Psoas muscle (tissue), 8 donors: ENCODE data around the gene DNAH9. TPM values are rescaled to one million over a fixed set of nuclear protein-coding genes. Genes with fewer than 3 reads are reported as not detected.

Experiments
- ATAC-seq, 4 donors: fragments of 200-7000 bp; cut with Tn5 transposase; one replicate each; pipeline ENCODE4 v1.9.1; 2020; ENCODE audit warnings: moderate library complexity in 3 of 4, mild to moderate bottlenecking in 2 of 4
- DNase-seq, 2 donors: peaks; one replicate each; pipeline ENCODE4 v3.0.0-alpha.2; 2020
- H3K27ac ChIP-seq: fragments of 200-600 bp; one replicate; pipeline ENCODE4 v1.8.0; 2022
- H3K27me3 ChIP-seq, 3 donors: fragments of 200-600 bp in 1 of 3; one replicate each; pipeline versions ENCODE4 v1.6.1 to v1.8.0; 2013 to 2022; ENCODE audit warnings: low read length in 2 of 3, mild to moderate bottlenecking in 2 of 3, moderate library complexity in 1 of 3; ENCODE audit not compliant: insufficient read depth in 3 of 3
- H3K36me3 ChIP-seq, 2 donors: fragments of 200-600 bp in 1 of 2; one replicate each; pipeline versions ENCODE4 v1.6.1 to v1.8.0; 2013 to 2022; ENCODE audit warnings: low read depth in 1 of 2, mild to moderate bottlenecking in 1 of 2, moderate library complexity in 1 of 2; ENCODE audit not compliant: insufficient read depth in 1 of 2
- H3K4me1 ChIP-seq: fragments of 200-600 bp; one replicate; pipeline ENCODE4 v1.8.0; 2022
- H3K4me3 ChIP-seq: fragments of 200-600 bp; one replicate; pipeline ENCODE4 v1.8.0; 2022; ENCODE audit warnings: mild to moderate bottlenecking
- H3K9me3 ChIP-seq: fragments of 200-600 bp; one replicate; pipeline ENCODE4 v1.8.0; 2022
- WGBS, 3 donors: extraction: QIAGEN DNeasy Blood & Tissue Kit; methylation state at CpG; one replicate each; pipeline versions ENCODE4 v1.1.6 to v1.1.7; 2013; 5-methylcytosine and 5-hydroxymethylcytosine counted together
- intact Hi-C, 2 donors: fragments of 100-400 bp; cut with DNase I; formaldehyde crosslinking; loops; one replicate each; pipeline versions ENCODE4 v1.11.0 to v1.14.2; 2022
- polyA plus RNA-seq, 3 donors: library from polyadenylated mRNA; stranded (reverse); fragments of 200-250 nt; gene quantifications; one replicate each; pipeline ENCODE4 v1.2.3, GENCODE V29; 2013
- total RNA-seq, 4 donors: library from RNA; stranded (reverse); fragmentation: NEBNext Ultra II Directional in 2 of 4; extraction: Animal tissue kit (Norgen Biotek cat#: 25700) in 2 of 4; gene quantifications; one replicate each; pipeline versions ENCODE4 v1.2.1 to v1.2.4, GENCODE V29; 2021 to 2023
- TF ChIP-seq, protein P1 (sequence below): fragments of 200-600 bp; IDR thresholded peaks from one replicate; pipeline ENCODE4 v1.8.0; 2022; ENCODE audit warnings: antibody characterized with exemption
- donor health status: healthy with polysubstance abuse.
- donor health status: DM: no; HTN: no; CAD: no; lungs with moderate emphysema.
- donor health status: Bipolar disorder and iron deficiency.
- donor health status: healthy.
- donor health status: DM: yes; HTN: yes; CAD: no.
- donor health status: DM: no; HTN: no; CAD: no.
- donor health status: DM: no; HTN: no; CAD: no.
- donor health status: DM: yes; HTN: yes; CAD: no.

DNAH9 gene
- total and polyA plus RNA-seq, 7 donors: 0.01 to 0.05 TPM; not detected in 5

GRCh38 chr17:11705111-11705510 is 106.8 kb downstream of the DNAH9 start:
- WGBS, 3 donors: 28 to 34% (median 32%) methylated on average over 3 of the region's 3 CpGs

GRCh38 chr17:11707586-11707985 is 109.3 kb downstream of the DNAH9 start:
- intact Hi-C loops: no loop called here
- Histone ChIP-seq H3K36me3 (no peaks in the 10 kb centered on the region), H3K9me3 (no peaks in the 10 kb centered on the region), H3K4me3 (no peak overlapping the region), H3K27me3 (no peaks in the 10 kb centered on the region), H3K27ac (no peak overlapping the region), H3K4me1 (no peaks in the 10 kb centered on the region)
- 76 to 87% (median 86%) methylated on average over 4 of the region's 4 CpGs for WGBS, 3 donors
- DNase-seq (no peak), ATAC-seq (no peak)
- TF ChIP-seq, protein P1, sequence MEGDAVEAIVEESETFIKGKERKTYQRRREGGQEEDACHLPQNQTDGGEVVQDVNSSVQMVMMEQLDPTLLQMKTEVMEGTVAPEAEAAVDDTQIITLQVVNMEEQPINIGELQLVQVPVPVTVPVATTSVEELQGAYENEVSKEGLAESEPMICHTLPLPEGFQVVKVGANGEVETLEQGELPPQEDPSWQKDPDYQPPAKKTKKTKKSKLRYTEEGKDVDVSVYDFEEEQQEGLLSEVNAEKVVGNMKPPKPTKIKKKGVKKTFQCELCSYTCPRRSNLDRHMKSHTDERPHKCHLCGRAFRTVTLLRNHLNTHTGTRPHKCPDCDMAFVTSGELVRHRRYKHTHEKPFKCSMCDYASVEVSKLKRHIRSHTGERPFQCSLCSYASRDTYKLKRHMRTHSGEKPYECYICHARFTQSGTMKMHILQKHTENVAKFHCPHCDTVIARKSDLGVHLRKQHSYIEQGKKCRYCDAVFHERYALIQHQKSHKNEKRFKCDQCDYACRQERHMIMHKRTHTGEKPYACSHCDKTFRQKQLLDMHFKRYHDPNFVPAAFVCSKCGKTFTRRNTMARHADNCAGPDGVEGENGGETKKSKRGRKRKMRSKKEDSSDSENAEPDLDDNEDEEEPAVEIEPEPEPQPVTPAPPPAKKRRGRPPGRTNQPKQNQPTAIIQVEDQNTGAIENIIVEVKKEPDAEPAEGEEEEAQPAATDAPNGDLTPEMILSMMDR: no peak

More at GRCh38 chr17:11705111-11705510, 106.8 kb downstream of the DNAH9 start:
- Histone ChIP-seq H3K36me3 (no peaks in the 10 kb centered on the region), H3K27ac (no peak overlapping the region), H3K4me3 (no peak overlapping the region), H3K9me3 (no peaks in the 10 kb centered on the region), H3K27me3 (no peaks in the 10 kb centered on the region), H3K4me1 (no peaks in the 10 kb centered on the region)
- DNase-seq (no peak), ATAC-seq (no peak)
- TF ChIP-seq, protein P1: no peak
- intact Hi-C loops: no loop called here

DNA sequence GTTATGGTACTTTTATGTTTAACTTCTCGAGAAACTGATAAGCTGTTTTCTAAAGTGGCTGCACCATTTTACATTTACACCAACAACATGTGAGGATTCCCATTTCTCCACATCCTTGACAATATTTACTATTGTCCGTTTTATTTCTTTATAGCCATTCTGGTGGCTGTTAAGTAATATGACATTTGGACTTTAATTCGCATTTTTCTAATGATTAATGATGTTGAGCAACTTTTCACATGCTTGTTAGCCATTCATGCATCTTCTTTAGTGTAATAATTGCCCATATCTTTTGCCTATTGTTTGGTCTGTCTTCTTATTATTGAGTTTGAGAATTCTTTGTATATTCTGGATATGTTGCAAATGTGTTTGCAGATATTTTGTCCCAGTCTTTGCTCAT is 114.2 kb downstream of the DNAH9 start:
- WGBS, 3 donors: 81 to 86% (median 83%) methylated on average over 3 of the region's 3 CpGs
- no peaks in the 10 kb centered on the region for H3K27me3 ChIP-seq
- no peak for ATAC-seq

GRCh38 chr17:11719203-11719602 is 120.9 kb downstream of the DNAH9 start:
- intact Hi-C loops: no loop called here

More for the DNA sequence above, 114.2 kb downstream of the DNAH9 start:
- Histone ChIP-seq H3K36me3 (no peaks in the 10 kb centered on the region), H3K9me3 (no peaks in the 10 kb centered on the region), H3K4me3 (no peak overlapping the region), H3K27ac (no peak overlapping the region), H3K4me1 (no peaks in the 10 kb centered on the region)
- TF ChIP-seq, protein P1: no peak
- intact Hi-C loops: no loop called here
- DNase-seq: no peak

More at GRCh38 chr17:11719203-11719602, 120.9 kb downstream of the DNAH9 start:
- DNase-seq: no peak
- TF ChIP-seq, protein P1: no peak
- no peaks in the 10 kb centered on the region for H3K27me3 ChIP-seq
- no peak overlapping the region for H3K4me3 ChIP-seq
- H3K36me3 ChIP-seq: no peaks in the 10 kb centered on the region
- no peak overlapping the region for H3K27ac ChIP-seq
- 87 to 89% (median 88%) methylated on average over 11 of the region's 11 CpGs for WGBS, 3 donors
- no peak for ATAC-seq
- H3K9me3 ChIP-seq: no peaks in the 10 kb centered on the region
- H3K4me1 ChIP-seq: no peaks in the 10 kb centered on the region
